Astrocyte of the spinal cord (primary cell): ENCODE results near the gene IKZF1.

Source experiments
- DNase-seq: peaks from one replicate; pipeline ENCODE4 v3.0.0; 2011; ENCODE audit warnings: low read depth, low spot score
- H3K4me3 ChIP-seq: 2 replicates; pipeline ENCODE4 v1.5.1; 2011; ENCODE audit warnings: low read depth, mild to moderate bottlenecking, low read length, moderate library complexity
- in situ Hi-C: cut with HindIII; loops from 2 replicates; pipeline ENCODE4 v1.10.0; 2017; ENCODE audit warnings: low sequenced_read_pairs
- TF ChIP-seq, protein P1 (sequence below): IDR thresholded peaks from 2 replicates; pipeline ENCODE4 v1.5.1; 2012; ENCODE audit warnings: low read depth, mild to moderate bottlenecking, low read length, inconsistent platforms

IKZF1 gene

DNA sequence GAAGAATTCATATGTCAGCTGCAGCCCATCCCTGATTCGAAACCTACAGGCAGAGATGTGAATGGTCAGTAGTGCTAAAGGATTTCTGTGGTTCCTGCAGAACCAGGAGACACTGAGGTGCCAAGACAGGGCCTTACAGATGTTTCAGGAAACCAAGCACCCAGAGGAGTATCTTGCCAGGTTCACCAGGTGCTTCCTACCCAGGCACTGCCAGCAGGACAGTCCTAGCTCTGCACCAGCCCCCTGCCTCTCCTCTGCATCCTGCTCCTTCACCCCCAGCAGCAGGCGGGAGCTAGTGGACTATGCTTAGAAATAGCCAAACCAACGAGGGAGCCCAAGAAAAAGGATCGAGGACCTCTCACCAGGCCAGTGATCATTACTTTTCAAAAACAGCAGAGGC is 4.2 kb upstream of the IKZF1 start:
- in situ Hi-C loops, result no loop called here
- TF ChIP-seq, protein P1, sequence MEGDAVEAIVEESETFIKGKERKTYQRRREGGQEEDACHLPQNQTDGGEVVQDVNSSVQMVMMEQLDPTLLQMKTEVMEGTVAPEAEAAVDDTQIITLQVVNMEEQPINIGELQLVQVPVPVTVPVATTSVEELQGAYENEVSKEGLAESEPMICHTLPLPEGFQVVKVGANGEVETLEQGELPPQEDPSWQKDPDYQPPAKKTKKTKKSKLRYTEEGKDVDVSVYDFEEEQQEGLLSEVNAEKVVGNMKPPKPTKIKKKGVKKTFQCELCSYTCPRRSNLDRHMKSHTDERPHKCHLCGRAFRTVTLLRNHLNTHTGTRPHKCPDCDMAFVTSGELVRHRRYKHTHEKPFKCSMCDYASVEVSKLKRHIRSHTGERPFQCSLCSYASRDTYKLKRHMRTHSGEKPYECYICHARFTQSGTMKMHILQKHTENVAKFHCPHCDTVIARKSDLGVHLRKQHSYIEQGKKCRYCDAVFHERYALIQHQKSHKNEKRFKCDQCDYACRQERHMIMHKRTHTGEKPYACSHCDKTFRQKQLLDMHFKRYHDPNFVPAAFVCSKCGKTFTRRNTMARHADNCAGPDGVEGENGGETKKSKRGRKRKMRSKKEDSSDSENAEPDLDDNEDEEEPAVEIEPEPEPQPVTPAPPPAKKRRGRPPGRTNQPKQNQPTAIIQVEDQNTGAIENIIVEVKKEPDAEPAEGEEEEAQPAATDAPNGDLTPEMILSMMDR, result no peak
- H3K4me3 ChIP-seq, result no peak overlapping the region
- DNase-seq, result no peak

- in situ Hi-C loops, result no loop called here
- TF ChIP-seq, protein P1, result no peak
- no peak for DNase-seq
- no peak overlapping the region for H3K4me3 ChIP-seq
These were observed 1.8 kb upstream of the IKZF1 start for GRCh38 chr7:50302486-50303334.

DNA sequence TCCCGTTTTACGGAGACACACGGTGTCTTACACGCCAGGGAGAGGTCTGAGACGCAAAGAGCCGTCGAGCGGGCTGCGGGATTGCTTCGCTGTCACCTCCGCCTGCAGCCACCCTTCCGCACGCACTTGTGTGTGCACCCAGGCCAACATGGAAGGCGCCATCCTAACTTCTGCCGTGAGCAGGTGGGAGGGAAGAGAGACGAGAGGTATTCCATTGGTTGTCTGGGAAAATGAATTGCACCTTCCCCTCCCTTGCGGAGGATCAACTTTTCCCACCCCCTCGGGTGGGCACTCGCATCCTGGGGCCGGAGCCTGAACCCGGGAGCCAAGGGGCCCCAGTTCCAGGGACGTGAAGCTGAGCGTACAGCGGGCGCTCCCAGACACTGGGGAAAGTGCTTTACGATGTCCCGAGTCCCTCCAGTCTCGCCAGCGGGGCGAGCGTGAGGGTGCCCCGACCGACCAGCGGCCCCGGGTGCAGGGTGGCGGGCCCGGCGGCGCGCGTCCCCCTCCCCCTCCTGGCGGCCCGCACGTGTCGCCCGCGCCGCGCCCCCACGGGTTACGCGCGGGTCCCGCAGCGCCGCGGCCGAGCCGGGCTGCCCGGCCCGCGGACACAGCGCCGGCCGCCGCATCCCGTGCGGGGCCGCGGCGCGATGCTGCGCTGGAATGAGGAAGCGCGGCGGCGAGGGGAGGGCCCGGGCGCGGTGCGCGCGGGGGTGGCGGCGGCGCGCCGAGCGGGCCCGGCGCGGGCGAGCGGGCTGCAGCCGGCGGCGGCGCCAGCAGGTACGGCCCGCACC is 984 bp upstream of the IKZF1 start:
- H3K4me3 ChIP-seq, result no peak overlapping the region
- TF ChIP-seq, protein P1, result no peak
- DNase-seq, result no peak
- in situ Hi-C loops, result no loop called here

GRCh38 chr7:50304911-50305582 is 531 bp downstream of the IKZF1 start:
- in situ Hi-C loops, result no loop called here
- TF ChIP-seq, protein P1, result no peak
- peak; percentile 1 for DNase-seq
- no peak overlapping the region for H3K4me3 ChIP-seq

DNA sequence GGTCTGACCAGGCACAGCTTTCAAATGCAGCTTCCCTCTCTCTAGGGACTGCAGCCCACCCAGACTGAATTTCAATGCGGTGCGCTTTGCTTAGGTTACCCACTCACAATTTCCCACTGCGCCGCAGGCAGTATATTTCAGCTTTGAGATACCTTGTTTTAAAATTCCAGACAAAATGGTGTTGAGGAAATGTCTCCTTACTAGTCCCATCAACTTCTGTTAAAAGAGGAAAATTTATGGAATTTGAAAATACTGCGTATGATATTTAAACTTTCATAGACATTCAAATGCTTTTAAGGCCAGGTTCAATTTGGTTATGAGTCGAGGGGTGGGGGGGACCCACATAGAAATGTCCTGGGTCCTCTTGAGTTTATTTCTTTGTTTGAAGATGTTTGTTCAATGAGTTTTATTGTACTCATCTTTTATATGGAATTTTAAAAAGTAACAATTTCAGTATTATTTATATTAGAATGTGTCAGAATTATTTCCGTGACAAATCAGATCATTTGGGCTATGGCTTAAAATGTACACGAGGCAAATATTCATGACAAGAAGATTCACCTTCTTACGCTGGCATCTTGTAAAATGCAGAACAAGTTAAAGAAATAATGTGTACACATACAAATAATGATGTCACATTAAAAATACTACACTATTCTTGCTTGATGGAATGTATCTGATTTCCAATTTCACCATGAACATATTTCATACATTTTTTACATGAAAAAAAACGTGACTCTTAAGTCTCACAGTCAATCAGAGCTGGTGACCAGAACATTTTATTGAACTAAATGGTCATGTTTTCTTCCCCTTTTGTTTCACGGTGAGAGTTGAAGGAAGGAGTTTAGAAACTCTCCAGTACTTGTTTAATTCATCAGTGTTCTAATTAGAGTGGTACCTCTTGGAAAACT is 1.3 kb downstream of the IKZF1 start:
- in situ Hi-C loops, result no loop called here
- DNase-seq, result no peak
- H3K4me3 ChIP-seq, result no peak overlapping the region
- TF ChIP-seq, protein P1, result no peak
